Measurements from ENCODE around the gene MTLN. TPM values are rescaled to one million over a fixed set of nuclear protein-coding genes. Genes with fewer than 3 reads are reported as not detected.

Gene MTLN
- total RNA-seq, 2 experiments from 2014 or later = 75.9 to 78.8 TPM

DNA sequence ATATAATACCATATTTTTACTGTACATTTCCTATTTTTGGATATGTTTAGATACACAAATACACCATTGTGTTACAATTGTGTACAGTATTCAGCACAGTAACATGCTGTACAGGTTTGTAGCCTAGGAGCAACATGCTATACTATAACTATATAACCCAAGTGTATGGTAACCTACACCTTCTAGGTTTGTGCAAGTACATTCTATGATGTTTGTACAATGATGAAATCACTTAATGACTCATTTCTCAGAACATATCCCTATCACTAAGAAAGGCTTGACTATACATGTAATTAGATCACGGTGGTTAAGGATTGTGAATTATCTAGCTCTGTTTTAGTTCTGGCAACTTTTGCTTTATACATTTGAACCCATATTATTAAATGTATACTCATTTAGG is 38.8 kb downstream of the MTLN start:
- Mint-ChIP-seq H3K27ac (no peak overlapping the region), H3K9me3 (no peaks in the 10 kb centered on the region), H3K4me1 (ENCODE audit: low read depth) (peaks cover 4% of the 10 kb centered on the region), H3K27me3 (peaks cover 2% of the 10 kb centered on the region), H3K36me3 (no peaks in the 10 kb centered on the region), H3K4me3 (no peak overlapping the region)
- DNase-seq = no peak
- intact Hi-C loops (cut with micrococcal nuclease) = no loop called here
- ChIA-PET POLR2A (no interaction called here), CTCF (no interaction called here)

- no peak overlapping the region for H3K27ac Mint-ChIP-seq
- intact Hi-C loops (cut with micrococcal nuclease) = no loop called here
- DNase-seq = no peak
- ChIA-PET POLR2A (no interaction called here), CTCF (no interaction called here)
- H3K27me3 Mint-ChIP-seq = peaks cover 2% of the 10 kb centered on the region
- no peaks in the 10 kb centered on the region for H3K9me3 Mint-ChIP-seq
- H3K4me1 Mint-ChIP-seq (ENCODE audit: low read depth) = peaks cover 4% of the 10 kb centered on the region
- H3K36me3 Mint-ChIP-seq = no peaks in the 10 kb centered on the region
- H3K4me3 Mint-ChIP-seq = no peak overlapping the region
These were observed 39.8 kb downstream of the MTLN start for GRCh38 chr2:110172506-110172905.

GRCh38 chr2:110170102-110170501 is 42.2 kb downstream of the MTLN start:
- peaks cover 4% of the 10 kb centered on the region for H3K4me1 Mint-ChIP-seq (ENCODE audit: low read depth)
- H3K4me3 Mint-ChIP-seq = no peak overlapping the region
- DNase-seq = no peak
- ChIA-PET POLR2A (no interaction called here), CTCF (interaction anchor here (2.1 kb wide), 1 partner anchor 14 kb away, joined by 8 read pairs; no protein-coding TSS in a partner anchor)
- H3K27ac Mint-ChIP-seq = no peak overlapping the region
- intact Hi-C loops (cut with micrococcal nuclease) = no loop called here
- no peaks in the 10 kb centered on the region for H3K36me3 Mint-ChIP-seq
- no peaks in the 10 kb centered on the region for H3K27me3 Mint-ChIP-seq
- H3K9me3 Mint-ChIP-seq = no peaks in the 10 kb centered on the region

DNA sequence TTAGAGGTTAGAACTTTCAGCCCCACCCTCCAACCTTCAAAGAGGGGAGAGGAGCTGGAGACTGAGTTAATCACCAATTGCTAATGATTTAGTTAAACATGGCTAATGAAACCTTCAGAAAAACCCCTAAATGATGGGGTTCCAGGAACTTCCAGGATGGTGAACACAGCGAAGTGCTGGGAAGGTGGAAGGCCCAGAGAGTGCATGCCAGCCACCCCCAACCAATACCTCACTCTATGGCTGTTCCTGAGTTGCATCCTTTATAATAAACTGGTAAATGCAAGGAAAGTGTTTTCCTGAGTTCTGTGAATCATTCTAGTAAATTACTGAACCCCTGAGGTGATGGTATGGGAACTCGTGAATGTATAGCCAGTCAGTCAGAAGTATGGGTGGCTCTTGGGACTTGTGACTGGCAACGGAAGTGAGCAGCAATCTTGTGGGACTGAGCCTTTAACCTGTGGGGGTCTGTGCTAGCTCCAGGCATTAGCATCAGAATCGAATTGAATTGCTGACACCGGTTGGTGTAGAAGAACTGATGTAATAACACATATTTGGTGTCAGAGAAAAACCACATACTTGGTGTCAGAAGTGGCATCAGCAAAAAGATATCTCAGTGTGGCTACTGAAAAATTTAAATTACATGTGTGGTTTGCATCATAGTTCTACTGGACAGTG is 44.9 kb downstream of the MTLN start:
- ChIA-PET CTCF (interaction anchor here (1.7 kb wide), 1 partner anchor 10 kb away, joined by 8 read pairs; no protein-coding TSS in a partner anchor), POLR2A (no interaction called here)
- Mint-ChIP-seq H3K4me3 (no peak overlapping the region), H3K9me3 (no peaks in the 10 kb centered on the region), H3K36me3 (no peaks in the 10 kb centered on the region), H3K27me3 (peaks cover 4% of the 10 kb centered on the region), H3K4me1 (ENCODE audit: low read depth) (peaks cover 4% of the 10 kb centered on the region), H3K27ac (no peak overlapping the region)
- DNase-seq = no peak
- intact Hi-C loops (cut with micrococcal nuclease) = no loop called here

- Mint-ChIP-seq H3K4me3 (no peak overlapping the region), H3K36me3 (no peaks in the 10 kb centered on the region), H3K27me3 (peaks cover 4% of the 10 kb centered on the region), H3K27ac (no peak overlapping the region), H3K9me3 (no peaks in the 10 kb centered on the region), H3K4me1 (ENCODE audit: low read depth) (peaks cover 4% of the 10 kb centered on the region)
- POLR2A ChIA-PET = no interaction called here
- DNase-seq = no peak
- intact Hi-C loops (cut with micrococcal nuclease) = no loop called here
- CTCF ChIA-PET = interaction anchor here (0.6 to 1.7 kb wide), 2 partner anchors 9 to 15 kb away, joined by 3 to 8 read pairs; no protein-coding TSS in a partner anchor
These were observed 46.1 kb downstream of the MTLN start for GRCh38 chr2:110166266-110166665.

Other genes with a start within 250 kb of the MTLN start
- under 1 TPM; 0.17 to 0.31 TPM for gene MALL, start 96.7 kb downstream of the MTLN start, total RNA-seq
- 1 to 10 TPM; 1.9 to 2.0 TPM for gene NPHP1, start 7.5 kb downstream of the MTLN start, total RNA-seq

Measured in activated CD4-positive, alpha-beta memory T cell treated with anti-CD3 and anti-CD28 coated beads for 36 hours (primary cell).